Cardiac muscle cell (in vitro differentiated cells and primary cell): ENCODE data around the gene C5orf63. TPM values are rescaled to one million over a fixed set of nuclear protein-coding genes. Genes with fewer than 3 reads are reported as not detected.

Source experiments
- DNase-seq, 2 donors: peaks; one replicate each; pipeline versions ENCODE4 v3.0.0 to v3.0.0-alpha.2; 2010 to 2017; ENCODE audit warnings: low read depth in 1 of 2, low spot score in 1 of 2
- H3K27ac ChIP-seq: fragments of 200-600 bp; sonication (generic); 2 replicates; pipeline ENCODE4 v1.5.1; 2016
- H3K27me3 ChIP-seq: fragments of 200-600 bp; sonication (generic); 2 replicates; pipeline ENCODE4 v1.6.0; 2016; ENCODE audit warnings: control low read depth
- H3K36me3 ChIP-seq: fragments of 200-600 bp; sonication (generic); 2 replicates; pipeline ENCODE4 v1.5.1; 2016; ENCODE audit warnings: control low read depth
- H3K4me1 ChIP-seq: fragments of 200-600 bp; sonication (generic); 2 replicates; pipeline ENCODE4 v1.8.1; 2017; ENCODE audit warnings: low read depth, mild to moderate bottlenecking, mixed run types
- H3K4me3 ChIP-seq: fragments of 200-600 bp; sonication (generic); 2 replicates; pipeline ENCODE4 v1.5.1; 2016; ENCODE audit warnings: mild to moderate bottlenecking
- H3K9me3 ChIP-seq: fragments of 200-600 bp; sonication (generic); 2 replicates; pipeline ENCODE4 v1.5.1; 2017; ENCODE audit warnings: low read depth, mild to moderate bottlenecking, control low read depth
- polyA plus RNA-seq: library from polyadenylated mRNA; unstranded; fragments of >200 nt; fragmentation: Nextera tagmentation; extraction: Ambion mirVana; gene quantifications from 2 replicates; pipeline ENCODE4 v1.2.1, GENCODE V29; 2016
- total RNA-seq: library from RNA; depleted of rRNA; stranded (reverse); fragments of >200 nt; gene quantifications from 2 replicates; pipeline ENCODE4 v1.2.3, GENCODE V29; 2016
- TF ChIP-seq, protein P1 (sequence below): IDR thresholded peaks from 2 replicates; pipeline ENCODE4 v1.5.1; 2012; ENCODE audit warnings: low read depth, mild to moderate bottlenecking, low read length

C5orf63 gene
- total and polyA plus RNA-seq, 2 experiments from 2014 or later, result 0.06 to 1.6 TPM

DNA sequence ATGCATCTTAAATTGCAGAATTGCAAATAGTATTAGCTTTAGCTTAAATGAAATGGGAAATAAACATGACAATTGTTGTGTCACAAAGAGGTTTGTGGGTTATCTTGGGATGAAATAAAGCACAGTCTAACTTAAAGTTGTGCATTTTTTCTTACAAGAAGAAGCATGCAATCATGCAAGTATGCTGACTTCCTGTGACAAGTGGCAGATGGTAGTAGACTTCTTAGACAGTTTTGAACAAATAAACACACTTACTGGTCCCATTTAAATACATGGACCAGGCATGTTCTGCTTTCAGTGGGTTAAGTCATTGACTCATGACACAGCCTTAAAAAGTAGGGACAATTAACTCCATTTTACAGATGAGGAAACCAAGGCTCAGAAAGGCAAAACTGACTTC, 15.9 kb upstream of the C5orf63 start:
- Histone ChIP-seq H3K9me3 (no peaks in the 10 kb centered on the region), H3K27ac (no peak overlapping the region), H3K4me1 (peaks cover 4% of the 10 kb centered on the region), H3K4me3 (no peak overlapping the region), H3K27me3 (no peaks in the 10 kb centered on the region), H3K36me3 (no peaks in the 10 kb centered on the region)
- TF ChIP-seq, protein P1, sequence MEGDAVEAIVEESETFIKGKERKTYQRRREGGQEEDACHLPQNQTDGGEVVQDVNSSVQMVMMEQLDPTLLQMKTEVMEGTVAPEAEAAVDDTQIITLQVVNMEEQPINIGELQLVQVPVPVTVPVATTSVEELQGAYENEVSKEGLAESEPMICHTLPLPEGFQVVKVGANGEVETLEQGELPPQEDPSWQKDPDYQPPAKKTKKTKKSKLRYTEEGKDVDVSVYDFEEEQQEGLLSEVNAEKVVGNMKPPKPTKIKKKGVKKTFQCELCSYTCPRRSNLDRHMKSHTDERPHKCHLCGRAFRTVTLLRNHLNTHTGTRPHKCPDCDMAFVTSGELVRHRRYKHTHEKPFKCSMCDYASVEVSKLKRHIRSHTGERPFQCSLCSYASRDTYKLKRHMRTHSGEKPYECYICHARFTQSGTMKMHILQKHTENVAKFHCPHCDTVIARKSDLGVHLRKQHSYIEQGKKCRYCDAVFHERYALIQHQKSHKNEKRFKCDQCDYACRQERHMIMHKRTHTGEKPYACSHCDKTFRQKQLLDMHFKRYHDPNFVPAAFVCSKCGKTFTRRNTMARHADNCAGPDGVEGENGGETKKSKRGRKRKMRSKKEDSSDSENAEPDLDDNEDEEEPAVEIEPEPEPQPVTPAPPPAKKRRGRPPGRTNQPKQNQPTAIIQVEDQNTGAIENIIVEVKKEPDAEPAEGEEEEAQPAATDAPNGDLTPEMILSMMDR, result no peak
- DNase-seq, result no peak

GRCh38 chr5:127088251-127088650, 14.9 kb upstream of the C5orf63 start:
- peak in 1 of 2 donors; percentile 99 for DNase-seq

GRCh38 chr5:127086589-127086988, 13.3 kb upstream of the C5orf63 start:
- no peaks in the 10 kb centered on the region for H3K27me3 ChIP-seq
- no peaks in the 10 kb centered on the region for H3K36me3 ChIP-seq
- DNase-seq, result no peak
- H3K4me3 ChIP-seq, result no peak overlapping the region
- no peaks in the 10 kb centered on the region for H3K4me1 ChIP-seq
- H3K27ac ChIP-seq, result no peak overlapping the region
- no peaks in the 10 kb centered on the region for H3K9me3 ChIP-seq
- TF ChIP-seq, protein P1, result no peak

More at GRCh38 chr5:127088251-127088650, 14.9 kb upstream of the C5orf63 start:
- peaks cover 4% of the 10 kb centered on the region for H3K4me1 ChIP-seq
- TF ChIP-seq, protein P1, result no peak
- no peak overlapping the region for H3K4me3 ChIP-seq
- no peaks in the 10 kb centered on the region for H3K36me3 ChIP-seq
- no peaks in the 10 kb centered on the region for H3K9me3 ChIP-seq
- H3K27me3 ChIP-seq, result no peaks in the 10 kb centered on the region
- no peak overlapping the region for H3K27ac ChIP-seq

- H3K27ac ChIP-seq, result no peak overlapping the region
- no peaks in the 10 kb centered on the region for H3K9me3 ChIP-seq
- H3K4me1 ChIP-seq, result no peaks in the 10 kb centered on the region
- DNase-seq, result no peak
- no peak overlapping the region for H3K4me3 ChIP-seq
- TF ChIP-seq, protein P1, result no peak
- H3K27me3 ChIP-seq, result no peaks in the 10 kb centered on the region
- no peaks in the 10 kb centered on the region for H3K36me3 ChIP-seq
Measured at GRCh38 chr5:127085796-127086195, 12.5 kb upstream of the C5orf63 start.

DNA sequence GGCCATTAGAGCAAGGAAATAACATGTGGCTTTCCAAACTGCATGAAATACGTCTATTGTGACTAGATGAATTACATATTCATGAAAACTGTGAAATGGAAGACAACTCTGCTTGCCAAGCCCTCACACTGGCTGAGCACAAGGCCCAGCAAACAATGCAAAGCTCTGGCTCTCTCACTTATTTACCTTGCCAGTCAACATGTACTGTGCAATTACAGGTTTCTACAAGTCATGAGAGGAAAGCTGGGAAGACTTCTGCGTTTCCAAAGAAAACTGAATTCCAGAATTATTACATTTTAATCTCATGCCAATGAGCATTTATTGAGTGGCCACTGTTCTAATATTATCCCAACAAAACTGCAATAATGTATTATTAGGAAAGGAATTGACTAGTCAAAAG, 12.1 kb upstream of the C5orf63 start:
- Histone ChIP-seq H3K27me3 (no peaks in the 10 kb centered on the region), H3K9me3 (no peaks in the 10 kb centered on the region), H3K36me3 (no peaks in the 10 kb centered on the region), H3K4me1 (peaks cover 1% of the 10 kb centered on the region), H3K4me3 (no peak overlapping the region), H3K27ac (no peak overlapping the region)
- TF ChIP-seq, protein P1, result no peak
- DNase-seq, result no peak

DNA sequence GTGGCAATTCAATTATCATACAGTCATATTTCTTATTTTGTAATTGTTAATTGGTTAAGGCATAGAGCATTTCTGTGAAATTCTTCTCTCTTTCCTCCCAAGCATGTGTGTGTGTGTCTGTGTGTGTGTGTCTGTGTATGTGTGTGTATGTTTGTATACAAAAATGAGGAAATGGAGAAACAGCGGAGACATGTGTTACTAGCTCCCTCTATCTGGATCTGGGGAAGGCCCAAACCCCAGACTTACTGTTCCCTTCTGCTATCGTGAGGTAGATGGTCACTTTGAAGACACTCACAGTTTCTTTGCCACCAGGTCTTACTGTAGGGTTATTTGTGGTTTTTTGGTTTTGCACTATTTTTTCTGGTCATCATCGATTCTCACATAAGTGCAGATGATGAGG, 11.4 kb upstream of the C5orf63 start:
- TF ChIP-seq, protein P1, result no peak
- H3K9me3 ChIP-seq, result no peaks in the 10 kb centered on the region
- no peak for DNase-seq
- no peak overlapping the region for H3K27ac ChIP-seq
- H3K4me1 ChIP-seq, result peaks cover 8% of the 10 kb centered on the region
- H3K27me3 ChIP-seq, result no peaks in the 10 kb centered on the region
- H3K36me3 ChIP-seq, result no peaks in the 10 kb centered on the region
- H3K4me3 ChIP-seq, result no peak overlapping the region
